ENCODE results near the gene ZBTB48.

The ZBTB48 gene

GRCh38 chr1:6623269-6623965, 43.6 kb downstream of the ZBTB48 start:
- H3K79me2 ChIP-seq: peaks cover 20% of the 10 kb centered on the region
- H3K4me3 ChIP-seq (ENCODE audit: low read depth, low read length): peak overlapping the region; percentile 58
- no peak for TF ChIP-seq CTCF (IDR thresholded peaks at IDR 0.05)
- no peak overlapping the region for H2AFZ ChIP-seq
- peaks cover 22% of the 10 kb centered on the region for H3K4me1 ChIP-seq
- H3K9ac ChIP-seq: no peak overlapping the region
- H3K9me3 ChIP-seq (ENCODE audit: control insufficient read depth, low read length): no peaks in the 10 kb centered on the region
- H3K4me2 ChIP-seq (ENCODE audit: low read length): peak overlapping the region; percentile 84
- no peaks in the 10 kb centered on the region for H3K36me3 ChIP-seq (ENCODE audit: control insufficient read depth, insufficient read depth, low read length)
- peak overlapping the region; percentile 87 for H3K27ac ChIP-seq
- no peaks in the 10 kb centered on the region for H3K27me3 ChIP-seq (ENCODE audit: control insufficient read depth, insufficient read depth, low read length)

GRCh38 chr1:6624710-6625583, 45.2 kb downstream of the ZBTB48 start, which contains the start of gene THAP3:
Gene THAP3, plus strand, starts transcription at chr1:6624868. Its CDS starts 351 bp downstream, at chr1:6625219.
- Histone ChIP-seq H3K36me3 (ENCODE audit: control insufficient read depth, insufficient read depth, low read length) (no peaks in the 10 kb centered on the region), H3K4me1 (peaks cover 22% of the 10 kb centered on the region)

GRCh38 chr1:6625584-6626149, 45.9 kb downstream of the ZBTB48 start:
- no peak for TF ChIP-seq CTCF (IDR thresholded peaks at IDR 0.05)

More at GRCh38 chr1:6624710-6625583, 45.2 kb downstream of the ZBTB48 start, which contains the start of gene THAP3:
- peaks cover 20% of the 10 kb centered on the region for H3K79me2 ChIP-seq
- TF ChIP-seq CTCF (IDR thresholded peaks at IDR 0.05): no peak
- H3K27me3 ChIP-seq (ENCODE audit: control insufficient read depth, insufficient read depth, low read length): no peaks in the 10 kb centered on the region
- peak within 1 kb of the TSS; percentile 87 for H3K27ac ChIP-seq
- H3K4me3 ChIP-seq (ENCODE audit: low read depth, low read length): peak within 1 kb of the TSS; percentile 68
- peak within 1 kb of the TSS; percentile 84 for H3K4me2 ChIP-seq (ENCODE audit: low read length)
- H2AFZ ChIP-seq: peak within 1 kb of the TSS; percentile 69
- no peaks in the 10 kb centered on the region for H3K9me3 ChIP-seq (ENCODE audit: control insufficient read depth, low read length)
- no peak within 1 kb of the TSS for H3K9ac ChIP-seq

GRCh38 chr1:6627031-6627430, 47.2 kb downstream of the ZBTB48 start:
- Histone ChIP-seq H3K4me1 (peaks cover 19% of the 10 kb centered on the region), H3K4me3 (ENCODE audit: low read depth, low read length) (no peak overlapping the region), H3K9ac (no peak overlapping the region), H3K4me2 (ENCODE audit: low read length) (no peak overlapping the region), H3K79me2 (peaks cover 20% of the 10 kb centered on the region), H3K9me3 (ENCODE audit: control insufficient read depth, low read length) (no peaks in the 10 kb centered on the region), H3K27ac (no peak overlapping the region), H3K27me3 (ENCODE audit: control insufficient read depth, insufficient read depth, low read length) (no peaks in the 10 kb centered on the region), H2AFZ (no peak overlapping the region), H3K36me3 (ENCODE audit: control insufficient read depth, insufficient read depth, low read length) (no peaks in the 10 kb centered on the region)
- TF ChIP-seq CTCF (IDR thresholded peaks at IDR 0.05): no peak

More at GRCh38 chr1:6625584-6626149, 45.9 kb downstream of the ZBTB48 start:
- peaks cover 22% of the 10 kb centered on the region for H3K4me1 ChIP-seq
- peak overlapping the region; percentile 24 for H3K27ac ChIP-seq
- no peaks in the 10 kb centered on the region for H3K9me3 ChIP-seq (ENCODE audit: control insufficient read depth, low read length)
- no peaks in the 10 kb centered on the region for H3K27me3 ChIP-seq (ENCODE audit: control insufficient read depth, insufficient read depth, low read length)
- H3K4me2 ChIP-seq (ENCODE audit: low read length): peak overlapping the region; percentile 84
- H3K36me3 ChIP-seq (ENCODE audit: control insufficient read depth, insufficient read depth, low read length): no peaks in the 10 kb centered on the region
- H3K4me3 ChIP-seq (ENCODE audit: low read depth, low read length): peak overlapping the region; percentile 68
- peak overlapping the region; percentile 69 for H2AFZ ChIP-seq
- no peak overlapping the region for H3K9ac ChIP-seq
- peaks cover 20% of the 10 kb centered on the region for H3K79me2 ChIP-seq

Data from parathyroid adenoma (tissue), 2 donors.